GM21528 (cell line): ENCODE data around the gene IQCM.
"Not testable (repeated sequence)": the region's sequence is repeated elsewhere in the genome, so short reads cannot be mapped to it uniquely, and the experiment has no call there.

Experiments used
- ATAC-seq: cut with Tn5 transposase; IDR thresholded peaks from one replicate; pipeline ENCODE4 v1.9.1; 2021; ENCODE audit warnings: mild to moderate bottlenecking, moderate library complexity; ENCODE audit not compliant: unreplicated experiment, low FRiP score

IQCM gene

GRCh38 chr4:149500806-149501205, 314.8 kb downstream of the IQCM start:
- no peak for ATAC-seq

GRCh38 chr4:149499726-149500125, 315.9 kb downstream of the IQCM start:
- no peak for ATAC-seq

GRCh38 chr4:149498246-149498645, 317.4 kb downstream of the IQCM start:
- no peak for ATAC-seq

GRCh38 chr4:149493492-149493891, 322.2 kb downstream of the IQCM start:
- no peak for ATAC-seq

- no peak for ATAC-seq
Measured at GRCh38 chr4:149489321-149489720, 326.3 kb downstream of the IQCM start.

- no peak for ATAC-seq
Measured at GRCh38 chr4:149486861-149487260, 328.8 kb downstream of the IQCM start.

GRCh38 chr4:149468669-149469068, 347.0 kb downstream of the IQCM start:
- not testable (repeated sequence) for ATAC-seq

GRCh38 chr4:149466446-149466845, 349.2 kb downstream of the IQCM start:
- no peak for ATAC-seq

- no peak for ATAC-seq
Measured at GRCh38 chr4:149465955-149466354, 349.7 kb downstream of the IQCM start.

- ATAC-seq, result no peak
Measured at GRCh38 chr4:149443537-149443936, 372.1 kb downstream of the IQCM start.

- no peak for ATAC-seq
Measured at GRCh38 chr4:149441338-149441737, 374.3 kb downstream of the IQCM start.

- ATAC-seq, result no peak
Measured at GRCh38 chr4:149426461-149426860, 389.2 kb downstream of the IQCM start.

GRCh38 chr4:149409555-149409962, 406.1 kb downstream of the IQCM start:
- ATAC-seq, result no peak

- ATAC-seq, result no peak
Measured at GRCh38 chr4:149409146-149409545, 406.5 kb downstream of the IQCM start.

GRCh38 chr4:149404143-149404542, 411.5 kb downstream of the IQCM start:
- no peak for ATAC-seq

- ATAC-seq, result no peak
Measured at GRCh38 chr4:149403081-149403480, 412.6 kb downstream of the IQCM start.

- ATAC-seq, result no peak
Measured at GRCh38 chr4:149398993-149399392, 416.6 kb downstream of the IQCM start.

GRCh38 chr4:149370785-149371420, 444.7 kb downstream of the IQCM start:
- peak; percentile 73 for ATAC-seq

GRCh38 chr4:149370002-149370401, 445.6 kb downstream of the IQCM start:
- no peak for ATAC-seq

- no peak for ATAC-seq
Measured at GRCh38 chr4:149353241-149353640, 462.4 kb downstream of the IQCM start.

GRCh38 chr4:149349541-149349940, 466.1 kb downstream of the IQCM start:
- no peak for ATAC-seq

- ATAC-seq, result no peak
Measured at GRCh38 chr4:149347139-149347538, 468.5 kb downstream of the IQCM start.

- ATAC-seq, result no peak
Measured at GRCh38 chr4:149345424-149345823, 470.2 kb downstream of the IQCM start.
